GM13976 (cell line): Measurements from ENCODE around the gene EVI2A.
"Not testable (repeated sequence)": the region's sequence is repeated elsewhere in the genome, so short reads cannot be mapped to it uniquely, and the experiment has no call there.

ENCODE experiments used
- DNase-seq: peaks from one replicate; pipeline ENCODE4 v3.0.0; 2012; ENCODE audit warnings: low spot score
- CTCF ChIP-seq: IDR thresholded peaks from 2 replicates; pipeline ENCODE4 v1.5.1; 2012; ENCODE audit warnings: borderline replicate concordance, mild to moderate bottlenecking; ENCODE audit not compliant: insufficient read depth; ENCODE audit errors: extremely low read depth, missing control alignments, control extremely low read depth
- in situ Hi-C: fragments of 300-500 bp; cut with MboI; formaldehyde crosslinking; loops from one replicate; pipeline ENCODE4 v1.12.0; 2022; ENCODE audit warnings: low sequenced_read_pairs, mixed read lengths, inconsistent platforms; ENCODE audit not compliant: unreplicated experiment

Gene EVI2A

GRCh38 chr17:31355935-31356334, 34.5 kb upstream of the EVI2A start:
- TF ChIP-seq CTCF: no peak
- in situ Hi-C loops: loop anchor here (25.0 kb wide), 1 partner anchor 344 kb away; no protein-coding TSS in a partner anchor
- no peak for DNase-seq

- DNase-seq: no peak
- no peak for TF ChIP-seq CTCF
- in situ Hi-C loops: no loop called here
Observed at GRCh38 chr17:31349454-31349853, 28.0 kb upstream of the EVI2A start.

- DNase-seq, in situ Hi-C loops: not testable (repeated sequence)
Observed at GRCh38 chr17:31345191-31345747, 23.8 kb upstream of the EVI2A start.

- TF ChIP-seq CTCF: no peak
- in situ Hi-C loops: no loop called here
- DNase-seq: no peak
Observed at GRCh38 chr17:31339906-31340661, 18.7 kb upstream of the EVI2A start.

GRCh38 chr17:31329221-31329620, 7.8 kb upstream of the EVI2A start:
- DNase-seq: no peak
- TF ChIP-seq CTCF: no peak
- in situ Hi-C loops: no loop called here

GRCh38 chr17:31328160-31328535, 6.7 kb upstream of the EVI2A start:
- DNase-seq: no peak
- in situ Hi-C loops: no loop called here
- TF ChIP-seq CTCF: no peak

- TF ChIP-seq CTCF: no peak
- DNase-seq: no peak
- in situ Hi-C loops: no loop called here
Observed at GRCh38 chr17:31327534-31328159, 6.2 kb upstream of the EVI2A start.
